IPS-18c (cell line): ENCODE measurements around the gene PPP1R2.
"Not testable (repeated sequence)": the region's sequence is repeated elsewhere in the genome, so short reads cannot be mapped to it uniquely, and the experiment has no call there.

Experiments used
- H3K4me3 ChIP-seq: 2 replicates; pipeline ENCODE4 v1.7.0; 2013; ENCODE audit warnings: low read depth, mild to moderate bottlenecking, low read length, moderate library complexity; ENCODE audit not compliant: insufficient read depth
- H3K9me3 ChIP-seq: one replicate; pipeline ENCODE4 v1.6.1; 2013; ENCODE audit warnings: mild to moderate bottlenecking, low read length, moderate library complexity; ENCODE audit not compliant: control insufficient read depth, insufficient read depth

The PPP1R2 gene

GRCh38 chr3:195517030-195517429, 26.1 kb downstream of the PPP1R2 start:
- H3K9me3 ChIP-seq = no peaks in the 10 kb centered on the region
- H3K4me3 ChIP-seq = no peak overlapping the region

DNA sequence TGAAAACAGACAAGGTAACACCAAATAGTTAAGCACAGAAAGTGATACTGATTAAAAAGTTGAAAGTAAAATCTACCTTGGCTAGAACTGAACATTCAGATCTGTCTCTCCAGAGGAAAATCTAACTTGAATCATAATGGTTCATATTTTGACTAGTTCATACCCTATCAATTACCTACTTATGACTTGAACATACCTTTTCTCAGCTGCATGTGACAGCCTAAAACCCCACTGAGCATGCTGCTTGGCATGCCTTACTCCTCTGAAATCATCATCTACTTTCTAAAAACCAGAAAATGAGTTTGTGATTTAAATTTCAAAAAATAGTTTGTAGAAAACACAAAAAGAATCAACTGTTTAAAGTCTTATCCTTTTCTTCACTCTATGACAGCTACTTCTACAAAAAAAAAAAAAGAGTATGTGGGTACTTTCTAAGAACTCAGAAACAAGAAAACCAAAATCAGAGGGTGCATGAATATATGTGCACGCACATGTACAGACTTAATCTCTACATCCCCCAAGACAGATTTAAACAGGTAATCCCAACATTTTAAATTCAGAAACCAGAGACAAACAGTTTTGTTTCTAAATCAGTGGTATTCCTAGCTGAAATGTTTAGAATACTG, 28.4 kb downstream of the PPP1R2 start:
- not testable (repeated sequence) for H3K9me3 ChIP-seq, H3K4me3 ChIP-seq

- Histone ChIP-seq H3K4me3 (no peak overlapping the region), H3K9me3 (no peaks in the 10 kb centered on the region)
These were observed 30.3 kb downstream of the PPP1R2 start for GRCh38 chr3:195512798-195513345.

DNA sequence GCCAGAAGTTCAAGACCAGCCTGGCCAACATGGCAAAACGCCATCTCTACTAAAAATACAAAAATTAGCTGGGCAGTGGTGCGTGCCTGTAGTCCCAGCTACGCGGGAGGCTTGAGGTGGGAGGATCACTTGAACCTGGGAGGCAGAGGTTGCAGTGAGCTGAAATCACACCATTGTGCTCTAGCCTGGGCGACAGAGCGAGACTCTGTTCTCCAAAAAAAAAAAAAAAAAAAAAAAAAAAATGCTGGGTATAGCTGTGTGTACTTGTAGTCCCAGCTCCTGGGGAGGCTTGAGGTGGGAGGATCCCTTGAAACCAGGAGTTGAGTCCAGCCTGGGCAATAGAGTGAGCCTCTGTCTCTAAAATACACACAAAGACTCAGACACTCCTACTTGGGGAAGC, 32.0 kb downstream of the PPP1R2 start:
- no peak overlapping the region for H3K4me3 ChIP-seq
- H3K9me3 ChIP-seq = no peaks in the 10 kb centered on the region

DNA sequence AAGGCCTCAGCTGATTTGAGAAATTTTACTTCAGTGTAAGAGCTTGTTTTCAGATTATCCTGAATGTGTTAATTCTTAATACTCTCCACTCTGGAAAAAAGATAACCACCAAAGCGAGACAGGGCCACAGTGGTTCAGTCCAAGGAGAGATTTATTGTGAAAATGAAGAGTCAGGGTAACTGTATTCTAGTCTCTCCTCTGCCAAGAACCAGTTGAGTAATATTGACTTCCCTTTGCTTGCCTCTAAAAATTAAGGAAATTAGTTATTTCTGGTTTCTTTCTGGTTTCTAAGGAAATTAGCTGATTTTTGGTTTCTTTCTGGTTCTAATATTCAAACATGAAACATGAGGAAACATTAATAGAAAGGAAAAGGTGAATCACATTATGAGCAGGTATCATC, 34.9 kb downstream of the PPP1R2 start:
- no peaks in the 10 kb centered on the region for H3K9me3 ChIP-seq
- H3K4me3 ChIP-seq = no peak overlapping the region

GRCh38 chr3:195475614-195476013, 67.5 kb downstream of the PPP1R2 start:
- H3K9me3 ChIP-seq = peaks cover 2% of the 10 kb centered on the region
- H3K4me3 ChIP-seq = no peak overlapping the region

GRCh38 chr3:195475116-195475515, 68.0 kb downstream of the PPP1R2 start:
- H3K9me3 ChIP-seq, H3K4me3 ChIP-seq: not testable (repeated sequence)

GRCh38 chr3:195468841-195469240, 74.3 kb downstream of the PPP1R2 start:
- no peak overlapping the region for H3K4me3 ChIP-seq
- H3K9me3 ChIP-seq = peaks cover 2% of the 10 kb centered on the region

- Histone ChIP-seq H3K9me3 (peaks cover 2% of the 10 kb centered on the region), H3K4me3 (no peak overlapping the region)
These were observed 74.7 kb downstream of the PPP1R2 start for GRCh38 chr3:195468391-195468776.

GRCh38 chr3:195467641-195468390, 75.3 kb downstream of the PPP1R2 start:
- H3K4me3 ChIP-seq = no peak overlapping the region
- H3K9me3 ChIP-seq = peaks cover 2% of the 10 kb centered on the region

GRCh38 chr3:195466251-195466650, 76.9 kb downstream of the PPP1R2 start:
- H3K4me3 ChIP-seq = no peak overlapping the region
- peaks cover 2% of the 10 kb centered on the region for H3K9me3 ChIP-seq
